Neural crest cell (in vitro differentiated cells): ENCODE data around the gene IMP4. TPM values are rescaled to one million over a fixed set of nuclear protein-coding genes. Genes with fewer than 3 reads are reported as not detected.

Source experiments
- DNase-seq: peaks from one replicate; pipeline ENCODE4 v3.0.0; 2021; ENCODE audit warnings: low read depth, mixed read lengths, low spot score
- H3K27ac Mint-ChIP-seq: one replicate; pipeline ENCODE4 v1.8.0; 2021; ENCODE audit warnings: mild to moderate bottlenecking, mixed read lengths; ENCODE audit not compliant: unreplicated experiment
- H3K27me3 Mint-ChIP-seq: 2 replicates; pipeline ENCODE4 v1.8.0; 2021; ENCODE audit warnings: low read depth, mild to moderate bottlenecking, mixed read lengths
- H3K36me3 Mint-ChIP-seq: 2 replicates; pipeline ENCODE4 v1.8.0; 2021; ENCODE audit warnings: low read depth, mild to moderate bottlenecking, mixed read lengths
- H3K4me1 Mint-ChIP-seq: 2 replicates; pipeline ENCODE4 v1.8.0; 2021; ENCODE audit warnings: mixed read lengths
- H3K4me3 Mint-ChIP-seq: one replicate; pipeline ENCODE4 v1.8.0; 2021; ENCODE audit warnings: mild to moderate bottlenecking, mixed read lengths
- H3K9me3 Mint-ChIP-seq: 2 replicates; pipeline ENCODE4 v1.8.0; 2021; ENCODE audit warnings: mixed read lengths
- CTCF ChIP-seq: fragments of 200-600 bp; sonication (generic); conservative IDR thresholded peaks from 2 replicates; pipeline ENCODE4 v1.5.0; 2021; ENCODE audit warnings: antibody characterized with exemption, mild to moderate bottlenecking
- total RNA-seq: library from RNA; stranded (reverse); gene quantifications from 2 replicates; pipeline ENCODE4 v1.2.1, GENCODE V29; 2021

IMP4 gene
- total RNA-seq, 1 donor from 2014 or later, result 62.1 TPM

GRCh38 chr2:130387804-130388203, 45.1 kb downstream of the IMP4 start:
- H3K27me3 Mint-ChIP-seq, result peaks cover 25% of the 10 kb centered on the region
- H3K9me3 Mint-ChIP-seq, result no peaks in the 10 kb centered on the region
- no peak overlapping the region for H3K27ac Mint-ChIP-seq
- peaks cover 43% of the 10 kb centered on the region for H3K4me1 Mint-ChIP-seq
- no peaks in the 10 kb centered on the region for H3K36me3 Mint-ChIP-seq
- no peak for TF ChIP-seq CTCF
- H3K4me3 Mint-ChIP-seq, result no peak overlapping the region
- no peak for DNase-seq

DNA sequence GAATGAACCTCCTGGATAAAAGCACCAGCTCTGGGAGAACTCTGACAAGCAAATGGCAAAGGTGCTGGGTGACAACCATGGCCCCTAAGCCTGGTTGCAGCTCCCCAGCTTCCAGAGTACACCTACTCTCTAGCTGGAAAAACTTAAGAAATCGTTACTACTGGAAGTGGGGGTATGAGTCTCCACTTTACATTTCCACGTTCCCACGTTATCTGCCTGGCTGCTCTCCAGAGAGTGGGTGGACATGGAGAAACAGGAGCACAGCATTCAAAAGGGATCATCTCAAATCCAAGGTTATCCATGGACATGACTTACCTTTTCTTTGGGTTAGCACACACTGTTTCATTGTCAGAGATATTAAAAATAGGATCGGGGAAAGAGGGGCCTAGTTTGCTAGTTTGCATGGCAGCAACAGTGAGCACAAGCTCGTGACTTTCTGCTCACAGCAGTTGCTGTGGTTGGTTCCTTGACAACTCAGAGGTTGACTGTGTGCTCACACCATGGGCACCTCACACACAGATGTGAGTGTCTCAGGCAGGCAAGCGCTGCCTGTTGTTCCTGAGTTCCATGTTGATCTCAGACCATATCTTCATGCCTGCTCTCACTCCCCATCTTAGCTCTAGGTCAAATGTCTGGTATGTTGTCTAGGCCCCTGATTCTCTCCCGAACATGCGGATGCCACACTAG, 45.7 kb downstream of the IMP4 start:
- H3K27me3 Mint-ChIP-seq, result peaks cover 25% of the 10 kb centered on the region
- peaks cover 43% of the 10 kb centered on the region for H3K4me1 Mint-ChIP-seq
- DNase-seq, result no peak
- H3K27ac Mint-ChIP-seq, result no peak overlapping the region
- H3K36me3 Mint-ChIP-seq, result no peaks in the 10 kb centered on the region
- TF ChIP-seq CTCF, result no peak
- no peak overlapping the region for H3K4me3 Mint-ChIP-seq
- H3K9me3 Mint-ChIP-seq, result no peaks in the 10 kb centered on the region

GRCh38 chr2:130389358-130389757, 46.7 kb downstream of the IMP4 start:
- no peak overlapping the region for H3K4me3 Mint-ChIP-seq
- no peaks in the 10 kb centered on the region for H3K36me3 Mint-ChIP-seq
- H3K27ac Mint-ChIP-seq, result no peak overlapping the region
- peaks cover 43% of the 10 kb centered on the region for H3K4me1 Mint-ChIP-seq
- peaks cover 28% of the 10 kb centered on the region for H3K27me3 Mint-ChIP-seq
- H3K9me3 Mint-ChIP-seq, result no peaks in the 10 kb centered on the region
- no peak for DNase-seq
- TF ChIP-seq CTCF, result no peak

- no peak for DNase-seq
- Mint-ChIP-seq H3K27me3 (peaks cover 28% of the 10 kb centered on the region), H3K27ac (no peak overlapping the region), H3K36me3 (no peaks in the 10 kb centered on the region), H3K4me3 (peak overlapping the region; percentile 65), H3K9me3 (no peaks in the 10 kb centered on the region), H3K4me1 (peaks cover 43% of the 10 kb centered on the region)
- no peak for TF ChIP-seq CTCF
Measured at GRCh38 chr2:130389783-130390182, 47.1 kb downstream of the IMP4 start.

- Mint-ChIP-seq H3K4me1 (peaks cover 43% of the 10 kb centered on the region), H3K27ac (no peak overlapping the region), H3K9me3 (no peaks in the 10 kb centered on the region), H3K36me3 (no peaks in the 10 kb centered on the region), H3K4me3 (peak overlapping the region; percentile 84), H3K27me3 (peaks cover 28% of the 10 kb centered on the region)
- DNase-seq, result no peak
- TF ChIP-seq CTCF, result no peak
Measured at GRCh38 chr2:130390460-130391057, 47.9 kb downstream of the IMP4 start.
